GM23338 (cell line): ENCODE data around the gene KIAA1549. TPM values are rescaled to one million over a fixed set of nuclear protein-coding genes. Genes with fewer than 3 reads are reported as not detected.

Experiments
- ATAC-seq: fragments of 200-7000 bp; cut with Tn5 transposase; 3 replicates; pipeline ENCODE4 v1.9.1; 2020
- DNase-seq: peaks from one replicate; pipeline ENCODE4 v3.0.0-alpha.2; 2015; ENCODE audit warnings: low spot score
- H2AFZ ChIP-seq: fragments of 200-600 bp; sonication (generic); 2 replicates; pipeline ENCODE4 v1.8.0; 2016; ENCODE audit warnings: antibody characterized with exemption, mild to moderate bottlenecking, moderate library complexity
- H3F3A ChIP-seq: fragments of 200-600 bp; sonication (generic); replicated peaks from 2 replicates; pipeline ENCODE4 v1.8.0; 2017; ENCODE audit warnings: antibody characterized with exemption, mixed run types, low read depth
- H3K27ac ChIP-seq: fragments of 200-600 bp; sonication (generic); 2 replicates; pipeline ENCODE4 v1.6.1; 2016; ENCODE audit warnings: low read depth
- H3K27me3 ChIP-seq: fragments of 200-600 bp; sonication (generic); 2 replicates; pipeline ENCODE4 v1.8.0; 2016; ENCODE audit warnings: mild to moderate bottlenecking, mixed run types, moderate library complexity; ENCODE audit not compliant: insufficient read depth
- H3K36me3 ChIP-seq: fragments of 200-600 bp; sonication (generic); 2 replicates; pipeline ENCODE4 v1.8.0; 2016; ENCODE audit warnings: mild to moderate bottlenecking; ENCODE audit not compliant: insufficient read depth
- H3K4me1 ChIP-seq: fragments of 200-600 bp; sonication (generic); 2 replicates; pipeline ENCODE4 v1.8.0; 2016; ENCODE audit warnings: mild to moderate bottlenecking, moderate library complexity; ENCODE audit not compliant: insufficient read depth
- H3K4me2 ChIP-seq: fragments of 200-600 bp; sonication (generic); 2 replicates; pipeline ENCODE4 v1.7.1; 2017; ENCODE audit warnings: mixed run types
- H3K4me3 ChIP-seq: fragments of 200-600 bp; sonication (generic); 2 replicates; pipeline ENCODE4 v1.6.1; 2016; ENCODE audit warnings: mixed run types
- H3K79me2 ChIP-seq: fragments of 200-600 bp; sonication (generic); replicated peaks from 2 replicates; pipeline ENCODE4 v1.8.0; 2017; ENCODE audit warnings: mild to moderate bottlenecking; ENCODE audit not compliant: insufficient read depth
- H3K9me2 ChIP-seq: fragments of 200-600 bp; sonication (generic); 2 replicates; pipeline ENCODE4 v1.8.0; 2017; ENCODE audit not compliant: insufficient read depth
- H4K20me1 ChIP-seq: fragments of 200-600 bp; sonication (generic); replicated peaks from 2 replicates; pipeline ENCODE4 v1.8.0; 2017; ENCODE audit warnings: mild to moderate bottlenecking; ENCODE audit not compliant: insufficient read depth
- H3K27ac Mint-ChIP-seq: 2 replicates; pipeline ENCODE4 v1.8.0; 2020; ENCODE audit warnings: inconsistent platforms, mild to moderate bottlenecking, moderate library complexity, mixed read lengths
- H3K27me3 Mint-ChIP-seq: 3 replicates; pipeline ENCODE4 v1.8.0; 2022; ENCODE audit warnings: low read depth, mild to moderate bottlenecking, moderate library complexity, mixed read lengths, inconsistent platforms; ENCODE audit not compliant: insufficient read depth, poor library complexity
- H3K36me3 Mint-ChIP-seq: 3 replicates; pipeline ENCODE4 v1.8.0; 2021; ENCODE audit warnings: low read depth, mild to moderate bottlenecking, inconsistent platforms, moderate library complexity, mixed read lengths
- H3K4me1 Mint-ChIP-seq: 3 replicates; pipeline ENCODE4 v1.8.0; 2020; ENCODE audit warnings: mild to moderate bottlenecking, inconsistent platforms, mixed read lengths
- H3K4me3 Mint-ChIP-seq: 3 replicates; pipeline ENCODE4 v1.8.0; 2021; ENCODE audit warnings: moderate library complexity, mild to moderate bottlenecking, inconsistent platforms, mixed read lengths
- H3K9me3 Mint-ChIP-seq: 3 replicates; pipeline ENCODE4 v1.8.0; 2020; ENCODE audit warnings: moderate library complexity, mild to moderate bottlenecking, inconsistent platforms, mixed read lengths
- CREB1 ChIP-seq: fragments of 250-450 bp; sonication (Bioruptor Pico); IDR thresholded peaks from 2 replicates; pipeline ENCODE4 v1.5.0; 2020; ENCODE audit warnings: low read depth, mild to moderate bottlenecking, moderate library complexity
- ETS1 ChIP-seq: IDR thresholded peaks from 2 replicates; pipeline ENCODE4 v1.6.1; 2016; ENCODE audit warnings: antibody characterized with exemption
- EZH2 ChIP-seq: fragments of 200-600 bp; sonication (generic); IDR thresholded peaks from one replicate; pipeline ENCODE4 v1.8.0; 2017; ENCODE audit warnings: antibody characterized with exemption, mild to moderate bottlenecking, low read depth; ENCODE audit not compliant: unreplicated experiment
- EZH2phosphoT487 ChIP-seq: fragments of 200-600 bp; sonication (generic); IDR thresholded peaks from one replicate; pipeline ENCODE4 v1.8.1; 2018; ENCODE audit warnings: antibody characterized with exemption; ENCODE audit not compliant: unreplicated experiment
- JUNB ChIP-seq: IDR thresholded peaks from one replicate; pipeline ENCODE4 v1.6.1; 2016; ENCODE audit warnings: antibody characterized with exemption; ENCODE audit not compliant: unreplicated experiment
- NANOG ChIP-seq: IDR thresholded peaks from 2 replicates; pipeline ENCODE4 v1.6.1; 2016; ENCODE audit warnings: antibody characterized with exemption, borderline replicate concordance
- POLR2AphosphoS5 ChIP-seq: IDR thresholded peaks from 2 replicates; pipeline ENCODE4 v1.6.1; 2016; ENCODE audit warnings: antibody characterized with exemption, low read depth
- REST ChIP-seq: IDR thresholded peaks from one replicate; pipeline ENCODE4 v1.6.1; 2018; ENCODE audit warnings: antibody characterized with exemption; ENCODE audit not compliant: unreplicated experiment
- STAT1 ChIP-seq: IDR thresholded peaks from one replicate; pipeline ENCODE4 v1.6.1; 2016; ENCODE audit warnings: antibody characterized with exemption; ENCODE audit not compliant: unreplicated experiment
- ZNF114 ChIP-seq: fragments of 250-450 bp; sonication (Bioruptor Pico); IDR thresholded peaks from 2 replicates; pipeline ENCODE4 v1.5.0; 2020; ENCODE audit warnings: mild to moderate bottlenecking, moderate library complexity
- ZNF331 ChIP-seq: fragments of 250-450 bp; sonication (Bioruptor Pico); IDR thresholded peaks from 2 replicates; pipeline ENCODE4 v1.5.0; 2020; ENCODE audit warnings: low read depth, mild to moderate bottlenecking, moderate library complexity
- ZNF462 ChIP-seq: fragments of 250-450 bp; sonication (Bioruptor Pico); IDR thresholded peaks from 2 replicates; pipeline ENCODE4 v1.5.0; 2020; ENCODE audit warnings: mild to moderate bottlenecking, moderate library complexity
- polyA plus RNA-seq: library from polyadenylated mRNA; unstranded; fragments of >200 nt; fragmentation: Nextera tagmentation; extraction: Ambion mirVana; gene quantifications from 2 replicates; pipeline ENCODE4 v1.2.1, GENCODE V29; 2016
- total RNA-seq: library from RNA; depleted of rRNA; stranded (reverse); fragments of >200 nt; shearing (Covaris generic); gene quantifications from 2 replicates; pipeline ENCODE4 v1.2.3, GENCODE V29; 2014
- TF ChIP-seq, protein P1 (sequence below), 2 experiments: fragments of 200-600 bp in 1 of 2; sonication (generic) in 1 of 2; conservative IDR thresholded peaks; 2 replicates each; pipeline versions ENCODE4 v1.5.1 to v1.6.1; 2016 to 2017; ENCODE audit warnings: antibody characterized with exemption in 2 of 2, low read depth in 2 of 2, mild to moderate bottlenecking in 2 of 2, moderate library complexity in 1 of 2

Gene KIAA1549
- total and polyA plus RNA-seq, 2 experiments from 2014 or later: 3.6 to 13.5 TPM

- H3K4me2 ChIP-seq: no peak overlapping the region
- H3K27me3 Mint-ChIP-seq: peaks cover 2% of the 10 kb centered on the region
- peaks cover 3% of the 10 kb centered on the region; the same call in 2 of the 3 replicates for H3K4me1 Mint-ChIP-seq
- no peak for ATAC-seq
- H3K36me3 Mint-ChIP-seq: peaks cover 20% of the 10 kb centered on the region
- TF ChIP-seq NANOG (no peak), JUNB (no peak), POLR2AphosphoS5 (no peak), ZNF331 (CRISPR knock-in tag) (no peak), STAT1 (no peak), REST (no peak), CREB1 (CRISPR knock-in tag) (no peak), ZNF462 (no peak), EZH2phosphoT487 (no peak), ZNF114 (CRISPR knock-in tag) (no peak), ETS1 (no peak), EZH2 (no peak)
- TF ChIP-seq, protein P1, sequence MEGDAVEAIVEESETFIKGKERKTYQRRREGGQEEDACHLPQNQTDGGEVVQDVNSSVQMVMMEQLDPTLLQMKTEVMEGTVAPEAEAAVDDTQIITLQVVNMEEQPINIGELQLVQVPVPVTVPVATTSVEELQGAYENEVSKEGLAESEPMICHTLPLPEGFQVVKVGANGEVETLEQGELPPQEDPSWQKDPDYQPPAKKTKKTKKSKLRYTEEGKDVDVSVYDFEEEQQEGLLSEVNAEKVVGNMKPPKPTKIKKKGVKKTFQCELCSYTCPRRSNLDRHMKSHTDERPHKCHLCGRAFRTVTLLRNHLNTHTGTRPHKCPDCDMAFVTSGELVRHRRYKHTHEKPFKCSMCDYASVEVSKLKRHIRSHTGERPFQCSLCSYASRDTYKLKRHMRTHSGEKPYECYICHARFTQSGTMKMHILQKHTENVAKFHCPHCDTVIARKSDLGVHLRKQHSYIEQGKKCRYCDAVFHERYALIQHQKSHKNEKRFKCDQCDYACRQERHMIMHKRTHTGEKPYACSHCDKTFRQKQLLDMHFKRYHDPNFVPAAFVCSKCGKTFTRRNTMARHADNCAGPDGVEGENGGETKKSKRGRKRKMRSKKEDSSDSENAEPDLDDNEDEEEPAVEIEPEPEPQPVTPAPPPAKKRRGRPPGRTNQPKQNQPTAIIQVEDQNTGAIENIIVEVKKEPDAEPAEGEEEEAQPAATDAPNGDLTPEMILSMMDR (conservative IDR thresholded peaks at IDR 0.05; ENCODE audit: low read depth in 2 of 2): no peak
- H4K20me1 ChIP-seq: no peaks in the 10 kb centered on the region
- H2AFZ ChIP-seq: no peak overlapping the region
- no peak overlapping the region for H3K4me3 ChIP-seq
- no peaks in the 10 kb centered on the region for H3K4me1 ChIP-seq
- no peaks in the 10 kb centered on the region for H3K27me3 ChIP-seq
- H3K36me3 ChIP-seq: no peaks in the 10 kb centered on the region
- no peak overlapping the region for H3K27ac ChIP-seq
- H3F3A ChIP-seq: no peaks in the 10 kb centered on the region
- H3K9me3 Mint-ChIP-seq: no peaks in the 10 kb centered on the region
- H3K4me3 Mint-ChIP-seq: no peak overlapping the region
- no peaks in the 10 kb centered on the region for H3K79me2 ChIP-seq
- H3K9me2 ChIP-seq: no peaks in the 10 kb centered on the region
- no peak overlapping the region for H3K27ac Mint-ChIP-seq
- DNase-seq: no peak
These were observed 105.4 kb downstream of the KIAA1549 start for GRCh38 chr7:138875794-138876193.
